HEK293T (cell line): ENCODE results near the gene FBXO8.
"Not testable (repeated sequence)": the region's sequence is repeated elsewhere in the genome, so short reads cannot be mapped to it uniquely, and the experiment has no call there.

Experiments used
- CTCF ChIA-PET: fragments of 350-600 bp; formaldehyde crosslinking; extraction: SDS; loops from one replicate; lab custom pipeline; 2021; ENCODE audit warnings: antibody characterized with exemption, inconsistent platforms; lab: Yijun Ruan, JAX
- POLR2A ChIA-PET: fragments of 350-600 bp; formaldehyde crosslinking; extraction: SDS; loops from one replicate; lab custom pipeline; 2020; ENCODE audit warnings: antibody characterized with exemption, inconsistent platforms; lab: Yijun Ruan, JAX
- DNase-seq: peaks from one replicate; pipeline ENCODE4 v3.0.0; 2012; ENCODE audit warnings: mixed read lengths; ENCODE audit errors: extremely low spot score
- ARNT ChIP-seq: fragments of 450-650 bp; IDR thresholded peaks from 2 replicates; pipeline ENCODE4 v1.6.1; 2017; ENCODE audit warnings: mild to moderate bottlenecking
- BHLHE40 ChIP-seq: fragments of 450-650 bp; IDR thresholded peaks from 2 replicates; pipeline ENCODE4 v1.6.1; 2016; ENCODE audit warnings: mild to moderate bottlenecking, moderate library complexity, borderline replicate concordance
- CTBP1 ChIP-seq: fragments of 450-650 bp; IDR thresholded peaks from 2 replicates; pipeline ENCODE4 v1.6.1; 2016; ENCODE audit warnings: borderline replicate concordance
- ELF4 ChIP-seq: fragments of 450-650 bp; IDR thresholded peaks from 2 replicates; pipeline ENCODE4 v1.6.1; 2017; ENCODE audit warnings: antibody characterized with exemption
- FOXA1 ChIP-seq: fragments of 450-650 bp; IDR thresholded peaks from 2 replicates; pipeline ENCODE4 v1.6.1; 2016; ENCODE audit warnings: mild to moderate bottlenecking
- FOXK2 ChIP-seq: fragments of 450-650 bp; IDR thresholded peaks from 2 replicates; pipeline ENCODE4 v1.6.1; 2016; ENCODE audit warnings: mild to moderate bottlenecking
- FOXM1 ChIP-seq: fragments of 450-650 bp; IDR thresholded peaks from 2 replicates; pipeline ENCODE4 v1.6.1; 2017; ENCODE audit warnings: mild to moderate bottlenecking, borderline replicate concordance
- HDGF ChIP-seq: fragments of 450-650 bp; IDR thresholded peaks from 2 replicates; pipeline ENCODE4 v1.6.1; 2017; ENCODE audit warnings: antibody characterized with exemption, borderline replicate concordance
- L3MBTL2 ChIP-seq: fragments of 450-650 bp; conservative IDR thresholded peaks from 2 replicates; pipeline ENCODE4 v1.6.1; 2016; ENCODE audit warnings: mild to moderate bottlenecking
- LEF1 ChIP-seq: fragments of 450-650 bp; IDR thresholded peaks from 2 replicates; pipeline ENCODE4 v1.6.1; 2017; ENCODE audit warnings: mild to moderate bottlenecking, borderline replicate concordance
- NFRKB ChIP-seq: fragments of 450-650 bp; IDR thresholded peaks from 2 replicates; pipeline ENCODE4 v1.6.1; 2016; ENCODE audit warnings: mild to moderate bottlenecking, moderate library complexity
- SP1 ChIP-seq: fragments of 450-650 bp; IDR thresholded peaks from 2 replicates; pipeline ENCODE4 v1.6.1; 2017
- SUZ12 ChIP-seq: fragments of 450-650 bp; IDR thresholded peaks from 2 replicates; pipeline ENCODE4 v1.6.1; 2016; ENCODE audit warnings: mild to moderate bottlenecking
- TARDBP ChIP-seq: fragments of 450-650 bp; IDR thresholded peaks from 2 replicates; pipeline ENCODE4 v1.6.1; 2016
- ZNF384 ChIP-seq: fragments of 450-650 bp; IDR thresholded peaks from 2 replicates; pipeline ENCODE4 v1.6.1; 2016
- TF ChIP-seq, protein P1 (sequence below): fragments of 450-650 bp; IDR thresholded peaks from 2 replicates; pipeline ENCODE4 v1.6.1; 2016

FBXO8 gene

DNA sequence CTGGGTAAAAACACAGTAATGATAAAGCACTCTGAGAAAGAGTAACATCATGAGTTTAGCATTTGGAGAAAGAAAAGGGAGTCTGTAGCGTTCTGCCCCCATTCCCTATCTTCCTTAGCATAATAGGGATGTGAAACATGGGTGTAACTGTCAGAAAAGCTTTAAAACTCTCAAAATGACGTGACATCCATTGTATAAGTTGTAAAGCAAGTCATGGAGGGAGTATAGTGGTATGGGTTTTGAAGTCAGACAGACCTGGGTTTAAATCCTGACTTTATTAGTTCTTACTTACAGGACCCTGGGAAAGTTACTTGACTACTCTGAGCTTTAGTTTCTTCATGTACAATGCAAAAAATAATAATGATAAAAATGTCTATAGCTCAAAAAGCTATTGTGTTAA is 17.1 kb downstream of the FBXO8 start:
- ChIA-PET POLR2A (interaction anchor here (1.3 to 3.2 kb wide), 3 partner anchors 15 to 932 kb away, joined by 4 to 16 read pairs (median 6); partner anchors contain the start of genes CEP44, FBXO8 and HMGB2), CTCF (no interaction called here)
- DNase-seq, result no peak
- TF ChIP-seq ZNF384, result no peak
- TF ChIP-seq, protein P1, sequence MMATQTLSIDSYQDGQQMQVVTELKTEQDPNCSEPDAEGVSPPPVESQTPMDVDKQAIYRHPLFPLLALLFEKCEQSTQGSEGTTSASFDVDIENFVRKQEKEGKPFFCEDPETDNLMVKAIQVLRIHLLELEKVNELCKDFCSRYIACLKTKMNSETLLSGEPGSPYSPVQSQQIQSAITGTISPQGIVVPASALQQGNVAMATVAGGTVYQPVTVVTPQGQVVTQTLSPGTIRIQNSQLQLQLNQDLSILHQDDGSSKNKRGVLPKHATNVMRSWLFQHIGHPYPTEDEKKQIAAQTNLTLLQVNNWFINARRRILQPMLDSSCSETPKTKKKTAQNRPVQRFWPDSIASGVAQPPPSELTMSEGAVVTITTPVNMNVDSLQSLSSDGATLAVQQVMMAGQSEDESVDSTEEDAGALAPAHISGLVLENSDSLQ, result peak; percentile 36

DNA sequence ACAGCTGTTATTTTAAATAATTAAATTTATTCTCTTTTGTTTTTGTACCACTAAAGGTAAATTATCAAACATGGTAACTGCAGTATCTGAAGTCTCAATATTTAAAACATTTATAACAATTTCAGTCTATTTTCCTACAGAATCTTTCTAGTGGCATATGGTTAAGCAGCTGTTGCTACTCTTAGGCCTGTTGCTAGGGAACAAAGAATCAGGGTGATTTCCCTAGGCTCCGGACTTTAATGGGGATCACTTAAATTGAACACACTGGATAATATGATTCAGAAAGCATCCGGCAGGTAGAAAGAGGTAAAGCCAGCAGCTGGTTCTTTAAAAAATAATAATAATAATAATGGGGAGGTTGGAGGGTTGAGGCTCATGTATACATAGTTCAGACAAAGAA is 17.6 kb downstream of the FBXO8 start:
- TF ChIP-seq HDGF, result no peak
- no peak for TF ChIP-seq ARNT
- no peak for TF ChIP-seq CTBP1
- TF ChIP-seq BHLHE40, result no peak
- TF ChIP-seq LEF1, result no peak
- no peak for TF ChIP-seq ELF4
- no peak for TF ChIP-seq FOXA1
- TF ChIP-seq, protein P1, result no peak
- TF ChIP-seq SP1, result no peak
- no peak for TF ChIP-seq L3MBTL2
- no peak for TF ChIP-seq SUZ12
- POLR2A ChIA-PET, result interaction anchor here (1.3 to 3.2 kb wide), 3 partner anchors 14 to 931 kb away, joined by 4 to 16 read pairs (median 6); partner anchors contain the start of genes CEP44, FBXO8 and HMGB2
- CTCF ChIA-PET, result no interaction called here

DNA sequence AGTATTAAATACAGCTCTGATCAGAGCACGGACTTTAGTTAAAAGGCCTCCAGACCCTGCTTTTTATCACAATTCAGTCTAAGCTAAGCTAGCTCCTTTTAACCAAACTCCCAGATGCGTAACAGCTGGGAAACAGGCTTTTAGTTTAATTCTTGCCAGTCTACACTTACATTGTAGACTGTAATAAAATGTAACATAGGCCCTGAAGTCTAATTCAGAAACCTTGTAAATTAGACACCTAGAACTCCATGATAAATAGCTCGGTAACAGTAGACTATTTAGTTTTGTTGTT is 20.1 kb downstream of the FBXO8 start:
- CTCF ChIA-PET, result interaction anchor here (1.3 kb wide), 1 partner anchor 511 kb away, joined by 4 read pairs; no protein-coding TSS in a partner anchor
- POLR2A ChIA-PET, result interaction anchor here (1.2 kb wide), 1 partner anchor 21 kb away, joined by 5 read pairs; the partner anchor contains the start of genes CEP44 and FBXO8
- no peak for DNase-seq
- no peak for TF ChIP-seq FOXM1
- no peak for TF ChIP-seq SP1
- TF ChIP-seq BHLHE40, result no peak
- TF ChIP-seq L3MBTL2, result no peak
- no peak for TF ChIP-seq TARDBP
- TF ChIP-seq, protein P1, result no peak
- no peak for TF ChIP-seq SUZ12
- no peak for TF ChIP-seq FOXK2
- no peak for TF ChIP-seq NFRKB
- no peak for TF ChIP-seq FOXA1
- TF ChIP-seq CTBP1, result no peak
- TF ChIP-seq ARNT, result no peak
- TF ChIP-seq HDGF, result no peak
- no peak for TF ChIP-seq LEF1
- TF ChIP-seq ZNF384, result no peak

More for the DNA sequence above, 17.6 kb downstream of the FBXO8 start:
- no peak for DNase-seq

DNA sequence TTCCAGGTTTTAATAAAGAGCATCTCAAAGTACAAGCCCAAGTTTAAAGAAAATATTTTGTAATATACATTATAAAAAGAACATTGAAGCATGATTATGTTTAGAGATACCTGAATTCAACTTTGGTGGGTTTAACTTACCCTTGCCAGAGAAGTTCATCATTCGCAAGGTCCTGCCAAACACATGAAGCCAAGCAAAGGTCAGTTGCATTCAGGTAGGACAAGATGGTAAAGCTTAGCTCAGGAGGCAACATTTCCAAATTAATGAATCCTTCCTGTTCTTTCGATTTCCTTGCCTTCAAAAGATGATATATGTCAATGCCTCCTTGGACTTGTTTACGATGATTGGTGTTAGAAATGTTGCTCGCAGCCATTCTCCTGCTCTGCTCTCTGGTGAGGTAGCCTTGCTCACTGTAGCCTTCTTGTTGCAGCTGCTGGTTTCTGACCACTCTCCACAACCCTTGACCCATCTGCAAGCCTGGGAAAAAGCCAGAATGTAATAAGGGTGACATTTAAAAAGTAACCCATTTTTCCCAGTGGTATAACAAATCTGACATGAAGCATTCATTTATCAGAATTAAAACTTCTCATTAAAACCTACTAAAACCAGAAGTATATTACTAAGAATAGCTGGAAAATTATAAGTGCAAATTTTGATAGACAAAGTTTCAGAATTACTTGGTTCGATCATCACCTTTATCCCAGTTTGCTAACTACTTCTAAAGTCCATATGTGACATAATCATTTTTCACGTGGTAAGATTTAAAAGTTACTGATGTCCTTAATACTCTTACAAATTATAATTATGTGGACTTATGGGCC is 20.6 kb downstream of the FBXO8 start:
- CTCF ChIA-PET, result interaction anchor here (1.3 kb wide), 1 partner anchor 510 kb away, joined by 4 read pairs; no protein-coding TSS in a partner anchor
- POLR2A ChIA-PET, result no interaction called here

DNA sequence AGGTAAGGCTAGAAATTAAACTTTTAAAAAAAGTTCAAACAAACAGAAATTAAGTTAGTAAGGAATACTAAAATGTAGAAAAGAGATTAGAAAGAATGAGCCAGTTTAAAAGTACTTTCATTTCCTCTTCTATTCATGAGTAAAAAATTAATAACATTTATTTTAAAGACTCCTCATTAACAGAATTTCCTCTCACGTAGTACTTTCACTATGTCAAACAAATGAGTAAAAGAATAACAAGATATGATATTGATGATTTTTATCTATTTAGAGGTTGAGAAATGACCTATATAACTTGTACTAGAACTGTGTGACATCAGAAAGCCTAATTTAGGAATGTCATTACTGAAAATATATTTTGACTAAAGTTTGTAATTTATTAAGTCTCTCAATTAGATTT is 22.0 kb downstream of the FBXO8 start:
- POLR2A ChIA-PET, DNase-seq: not testable (repeated sequence)
- CTCF ChIA-PET, result interaction anchor here (0.7 kb wide), 1 partner anchor 45 kb away, joined by 3 read pairs; no protein-coding TSS in a partner anchor

More for the DNA sequence above, 20.6 kb downstream of the FBXO8 start:
- no peak for DNase-seq
- TF ChIP-seq HDGF, result no peak
- no peak for TF ChIP-seq BHLHE40
- no peak for TF ChIP-seq CTBP1
- no peak for TF ChIP-seq ARNT
- TF ChIP-seq FOXK2, result no peak
- no peak for TF ChIP-seq FOXA1
- TF ChIP-seq SUZ12, result no peak
- TF ChIP-seq L3MBTL2, result no peak
- no peak for TF ChIP-seq ELF4
- TF ChIP-seq LEF1, result no peak
- TF ChIP-seq FOXM1, result no peak
- TF ChIP-seq, protein P1, result no peak
- TF ChIP-seq NFRKB, result no peak
- no peak for TF ChIP-seq TARDBP
- TF ChIP-seq SP1, result no peak
- no peak for TF ChIP-seq ZNF384

DNA sequence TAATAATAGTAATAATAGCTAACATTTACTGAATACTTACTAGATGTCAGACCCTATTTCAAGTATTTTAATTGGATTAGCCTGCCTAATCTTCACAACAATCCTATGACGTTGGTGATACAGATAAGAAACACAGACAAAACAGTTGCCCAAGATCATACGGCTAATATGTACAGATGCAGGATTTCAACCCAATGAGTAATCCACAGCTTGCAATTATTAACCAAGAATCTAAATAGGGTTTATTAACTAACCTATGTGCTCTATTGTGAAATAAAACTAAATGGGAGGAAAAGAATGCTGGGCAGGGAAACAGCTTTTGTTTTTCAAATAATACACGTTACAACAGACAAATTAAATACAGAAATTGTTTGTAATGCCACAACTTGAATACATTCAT is 23.4 kb downstream of the FBXO8 start:
- no peak for DNase-seq
- TF ChIP-seq LEF1 (no peak), ARNT (no peak), SUZ12 (no peak), NFRKB (no peak), HDGF (no peak), ELF4 (no peak), FOXK2 (no peak), CTBP1 (no peak), SP1 (no peak), ZNF384 (no peak), L3MBTL2 (no peak), BHLHE40 (no peak), FOXA1 (no peak), TARDBP (no peak), FOXM1 (no peak)
- TF ChIP-seq, protein P1, result no peak
- CTCF ChIA-PET, result interaction anchor here (1.5 kb wide), 1 partner anchor 9 kb away, joined by 3 read pairs; no protein-coding TSS in a partner anchor
- POLR2A ChIA-PET, result no interaction called here
